GM18499 (cell line): Measurements from ENCODE around the gene GCNA.

ENCODE experiments used
- ATAC-seq: cut with Tn5 transposase; IDR thresholded peaks from one replicate; pipeline ENCODE4 v1.9.1; 2021; ENCODE audit warnings: moderate number of reproducible peaks; ENCODE audit not compliant: insufficient read depth, unreplicated experiment

The GCNA gene, protein sequence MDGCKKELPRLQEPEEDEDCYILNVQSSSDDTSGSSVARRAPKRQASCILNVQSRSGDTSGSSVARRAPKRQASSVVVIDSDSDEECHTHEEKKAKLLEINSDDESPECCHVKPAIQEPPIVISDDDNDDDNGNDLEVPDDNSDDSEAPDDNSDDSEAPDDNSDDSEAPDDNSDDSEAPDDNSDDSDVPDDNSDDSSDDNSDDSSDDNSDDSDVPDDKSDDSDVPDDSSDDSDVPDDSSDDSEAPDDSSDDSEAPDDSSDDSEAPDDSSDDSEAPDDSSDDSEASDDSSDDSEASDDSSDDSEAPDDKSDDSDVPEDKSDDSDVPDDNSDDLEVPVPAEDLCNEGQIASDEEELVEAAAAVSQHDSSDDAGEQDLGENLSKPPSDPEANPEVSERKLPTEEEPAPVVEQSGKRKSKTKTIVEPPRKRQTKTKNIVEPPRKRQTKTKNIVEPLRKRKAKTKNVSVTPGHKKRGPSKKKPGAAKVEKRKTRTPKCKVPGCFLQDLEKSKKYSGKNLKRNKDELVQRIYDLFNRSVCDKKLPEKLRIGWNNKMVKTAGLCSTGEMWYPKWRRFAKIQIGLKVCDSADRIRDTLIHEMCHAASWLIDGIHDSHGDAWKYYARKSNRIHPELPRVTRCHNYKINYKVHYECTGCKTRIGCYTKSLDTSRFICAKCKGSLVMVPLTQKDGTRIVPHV

DNA sequence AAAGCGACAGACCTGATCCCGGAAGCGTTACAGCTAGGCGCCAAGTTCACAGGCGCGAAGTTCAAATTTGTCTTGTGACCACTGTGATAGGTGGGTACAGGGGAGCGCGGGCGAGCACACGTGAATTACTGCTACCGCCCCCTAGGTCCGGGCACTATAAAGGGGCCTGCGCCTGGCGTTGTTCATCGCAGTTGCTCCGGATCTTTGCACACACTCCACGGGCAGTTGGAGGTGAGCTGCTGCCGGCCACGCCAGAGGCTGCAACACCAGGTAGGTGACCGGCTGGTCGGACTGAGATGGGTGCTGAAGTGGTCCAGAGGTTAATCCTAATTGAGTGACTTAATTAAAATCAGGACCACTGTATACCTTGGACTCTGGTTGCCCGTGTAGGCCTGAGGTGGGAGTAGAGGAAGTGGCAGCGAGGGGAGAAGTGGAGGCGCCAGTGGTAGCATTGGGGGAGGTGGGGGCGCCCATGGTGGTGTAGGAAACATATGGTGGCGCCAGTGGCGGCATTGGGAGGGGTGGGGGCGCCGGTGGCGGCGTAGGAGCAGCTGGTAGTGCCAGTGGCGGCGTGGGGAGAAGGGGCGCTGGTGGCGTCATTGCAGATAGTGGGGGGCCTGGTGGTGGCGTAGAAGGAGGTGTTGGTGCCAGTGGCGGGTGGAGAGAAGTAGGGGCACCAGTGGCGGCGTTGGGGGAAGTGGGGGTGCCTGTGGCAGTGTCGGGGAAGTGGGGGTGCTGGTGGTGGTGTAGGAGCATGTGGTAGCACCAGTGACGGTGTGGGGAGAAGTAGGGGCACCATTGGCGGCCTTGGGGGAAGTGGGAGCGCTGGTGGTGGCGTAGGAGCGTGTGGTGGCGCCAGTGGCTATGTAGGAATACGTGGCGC lies at the start of gene GCNA:
Gene GCNA, plus strand, starts transcription at position 185 of the 883 bp plus-strand sequence. CDS start 2,385 bp downstream, outside the sequence.
- no peak for ATAC-seq

GRCh38 chrX:71532078-71532752 lies 46.0 kb upstream of the GCNA start:
- no peak for ATAC-seq

GRCh38 chrX:71532753-71533425 lies 45.3 kb upstream of the GCNA start, which contains the start of gene OGT:
OGT (plus strand) TSS chrX:71533104; CDS start chrX:71533300, 196 bp downstream.
- peak; percentile 56 for ATAC-seq

- ATAC-seq = no peak
These were observed 44.8 kb upstream of the GCNA start for GRCh38 chrX:71533516-71533850.

- ATAC-seq = no peak
These were observed 44.2 kb upstream of the GCNA start for GRCh38 chrX:71533851-71534561.

DNA sequence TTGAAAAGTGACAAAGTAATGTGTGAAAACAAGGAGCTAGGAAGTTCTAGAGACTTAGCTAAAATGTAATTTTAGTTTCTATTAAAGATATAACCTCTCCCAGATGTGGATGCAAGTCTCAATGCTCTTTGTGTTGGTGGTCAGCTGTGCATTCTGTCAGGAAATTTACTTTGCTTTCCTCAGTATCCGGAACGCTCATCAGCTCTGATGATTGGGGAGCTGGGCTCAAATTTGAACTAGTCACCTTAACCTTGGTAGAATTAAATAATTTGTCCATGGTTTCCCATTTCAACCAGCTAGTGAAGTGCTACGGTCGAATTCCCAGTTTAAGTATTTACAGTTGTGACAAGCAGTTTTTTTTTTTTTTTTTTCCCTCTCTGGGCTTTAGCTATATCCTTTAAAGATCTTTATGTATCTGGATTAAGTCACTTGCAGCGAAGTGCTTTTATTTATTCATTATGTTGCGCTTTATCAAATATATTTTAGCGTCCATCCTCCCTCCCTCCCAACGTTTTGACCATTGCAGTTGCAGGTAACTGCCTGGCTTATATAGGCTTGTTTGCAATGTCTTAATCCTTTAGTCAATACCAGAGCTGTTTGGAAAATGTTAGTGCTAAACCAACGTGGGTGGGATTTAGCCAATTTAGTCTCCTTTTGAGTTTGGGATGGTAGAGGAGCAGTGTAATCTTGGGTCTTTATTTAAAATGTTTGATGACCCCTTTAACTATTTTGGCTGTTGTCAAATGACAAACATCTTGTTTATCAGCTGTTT lies 43.3 kb upstream of the GCNA start:
- no peak for ATAC-seq

DNA sequence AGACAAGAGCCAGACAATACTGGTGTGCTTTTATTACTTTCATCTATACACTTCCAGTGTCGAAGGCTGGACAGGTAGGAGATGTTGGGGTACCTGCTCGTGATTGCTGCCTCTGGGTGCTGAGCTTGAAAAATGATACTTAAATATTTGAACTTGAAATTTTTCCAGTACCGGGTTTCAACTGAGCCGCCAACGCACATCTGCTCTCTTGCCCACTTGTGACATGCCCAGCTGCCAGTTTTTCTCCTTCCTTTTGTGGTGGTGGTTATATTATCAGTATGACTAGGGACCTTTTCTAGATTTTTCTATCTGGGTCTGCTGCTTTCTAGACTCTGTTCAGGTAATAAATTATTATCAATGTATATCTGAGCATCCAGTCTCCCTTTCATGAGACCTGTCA lies 42.0 kb upstream of the GCNA start:
- ATAC-seq = no peak

DNA sequence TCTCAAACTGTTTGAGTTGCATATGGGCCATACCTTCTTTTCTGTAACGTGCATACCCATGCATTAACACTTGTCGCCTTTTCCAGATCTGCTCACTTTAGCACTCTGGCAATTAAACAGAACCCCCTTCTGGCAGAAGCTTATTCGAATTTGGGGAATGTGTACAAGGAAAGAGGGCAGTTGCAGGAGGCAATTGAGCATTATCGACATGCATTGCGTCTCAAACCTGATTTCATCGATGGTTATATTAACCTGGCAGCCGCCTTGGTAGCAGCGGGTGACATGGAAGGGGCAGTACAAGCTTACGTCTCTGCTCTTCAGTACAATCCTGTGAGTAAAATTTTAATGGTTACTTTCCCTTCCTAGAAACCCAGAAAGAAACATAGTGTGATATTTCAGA lies 40.5 kb upstream of the GCNA start:
- ATAC-seq = no peak

- peak; percentile 26 for ATAC-seq
These were observed 37.4 kb upstream of the GCNA start for GRCh38 chrX:71540801-71541200.

DNA sequence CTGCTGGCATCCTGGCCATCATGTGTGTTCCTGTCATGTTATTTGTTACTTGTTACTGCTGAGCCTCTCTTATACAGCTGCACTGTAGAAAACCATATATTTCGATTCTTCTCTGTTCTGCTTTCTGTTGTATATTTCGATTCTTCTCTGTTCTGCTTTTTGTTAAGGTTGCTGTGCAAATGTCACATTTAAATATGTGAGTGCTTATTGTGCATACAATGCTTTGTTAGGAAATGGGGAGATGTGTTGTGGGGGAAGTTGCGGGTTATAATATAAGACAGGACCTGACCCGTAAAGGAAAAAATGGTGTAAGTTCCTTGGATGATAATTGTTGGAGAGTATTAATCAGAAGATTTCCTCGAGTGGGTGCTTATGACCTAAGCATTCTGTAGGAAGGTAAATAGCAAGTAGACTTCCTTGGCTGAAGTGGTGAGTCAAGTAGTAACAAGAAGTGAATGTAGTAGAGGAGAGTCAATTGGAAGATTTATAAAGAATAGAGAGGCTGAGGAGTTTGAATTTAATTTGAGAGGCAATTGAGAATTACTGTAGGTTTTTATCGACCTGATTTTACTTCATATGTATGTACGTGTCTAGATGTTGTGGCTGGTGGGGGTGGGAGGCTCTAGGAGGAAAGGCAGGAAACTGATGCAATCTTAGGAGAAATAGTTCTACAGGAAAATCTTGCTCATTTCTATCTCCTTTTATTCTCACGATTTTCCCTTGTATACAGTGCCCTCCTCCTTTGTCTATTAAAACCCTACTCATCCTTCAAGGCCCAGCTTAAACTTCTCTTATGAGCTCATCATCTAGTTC lies 36.8 kb upstream of the GCNA start:
- peak; percentile 60 for ATAC-seq

DNA sequence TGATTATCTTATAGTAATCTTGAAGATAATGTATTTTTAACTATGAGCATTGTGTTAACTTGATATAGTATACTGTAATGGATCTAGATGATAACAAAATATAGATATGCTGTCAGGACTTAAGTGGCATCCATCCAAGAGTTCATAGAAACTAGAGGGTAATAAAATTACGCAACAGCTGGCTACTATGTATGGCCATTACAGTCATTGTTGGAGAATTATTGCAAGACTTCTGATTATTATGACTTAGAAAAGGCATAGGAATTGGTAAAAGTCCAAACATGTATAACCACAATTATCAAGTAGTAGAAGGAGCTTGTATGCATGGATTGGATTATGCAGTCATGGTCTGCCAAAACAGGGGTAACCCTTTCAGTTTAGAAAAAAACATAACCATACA lies 35.8 kb upstream of the GCNA start:
- ATAC-seq = no peak

- no peak for ATAC-seq
These were observed 35.4 kb upstream of the GCNA start for GRCh38 chrX:71542825-71543224.

DNA sequence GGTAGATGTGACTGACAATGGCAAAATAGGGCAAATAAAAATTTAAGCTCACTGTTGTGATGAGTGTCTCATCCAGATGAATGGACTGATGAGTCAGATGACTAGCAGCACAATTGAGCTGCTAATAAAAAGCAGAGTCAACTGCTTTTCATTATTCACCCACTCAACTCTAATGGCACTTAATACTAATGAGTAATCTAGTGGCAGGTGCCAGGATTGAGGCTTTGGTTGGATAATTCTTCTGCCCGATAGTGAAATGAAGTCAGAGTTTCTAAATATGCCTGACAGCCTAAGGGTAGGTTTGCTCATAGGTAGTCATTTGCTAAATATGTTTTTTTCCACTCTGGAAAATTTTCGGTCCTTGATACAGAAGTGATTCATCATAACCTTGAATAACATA lies 34.9 kb upstream of the GCNA start:
- no peak for ATAC-seq

GRCh38 chrX:71545364-71545763 lies 32.9 kb upstream of the GCNA start:
- no peak for ATAC-seq

DNA sequence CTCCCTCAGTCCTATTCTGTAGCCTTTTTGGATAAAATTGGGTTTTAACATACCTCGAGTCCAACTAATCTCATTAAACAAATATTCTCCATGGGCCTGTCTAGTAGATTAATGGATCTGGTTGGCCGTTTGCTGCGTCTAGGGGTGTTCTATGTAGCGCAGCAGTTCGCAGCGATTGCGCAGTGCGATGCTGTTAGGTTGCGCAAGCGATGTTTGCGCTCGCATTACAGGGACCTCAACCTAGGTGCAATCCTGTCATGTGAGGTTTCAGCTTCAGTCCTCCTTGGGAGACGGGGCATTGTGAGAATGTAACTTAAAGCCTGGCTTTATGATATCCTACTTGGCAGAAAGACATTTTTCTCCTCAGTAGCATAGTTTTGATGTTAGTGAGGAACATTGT lies 31.4 kb upstream of the GCNA start:
- ATAC-seq = no peak

- ATAC-seq = no peak
These were observed 30.9 kb upstream of the GCNA start for GRCh38 chrX:71547339-71547738.

GRCh38 chrX:71549986-71550385 lies 28.3 kb upstream of the GCNA start:
- no peak for ATAC-seq

DNA sequence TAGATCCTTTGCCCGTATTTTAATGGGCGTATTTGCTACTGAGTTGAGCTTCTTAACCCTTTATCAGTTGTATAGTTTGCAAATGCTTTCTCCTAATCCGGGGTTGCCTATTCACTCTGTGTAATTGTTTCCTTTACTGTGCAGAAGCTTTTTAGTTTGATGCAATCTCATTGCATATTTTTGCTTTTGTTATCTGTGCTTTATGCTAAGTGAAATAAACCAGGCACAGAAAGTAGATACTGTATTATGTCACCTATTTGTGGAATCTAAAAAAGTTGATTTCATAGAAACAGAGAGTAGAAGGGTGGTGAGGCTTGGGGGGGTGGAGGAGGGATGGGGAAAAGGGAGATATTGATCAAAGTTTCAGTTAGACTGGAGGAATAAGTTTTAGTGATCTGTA lies 27.7 kb upstream of the GCNA start:
- ATAC-seq = no peak
